HG03066 (cell line): ENCODE results near the gene HPX.

ENCODE experiments used
- ATAC-seq: cut with Tn5 transposase; IDR thresholded peaks from one replicate; pipeline ENCODE4 v1.9.1; 2021; ENCODE audit warnings: low read depth; ENCODE audit not compliant: unreplicated experiment

The HPX gene

GRCh38 chr11:6440906-6441358, at the start of gene HPX:
Gene HPX, minus strand, starts transcription at chr11:6440987. Its CDS starts 24 bp downstream, at chr11:6440963.
- no peak for ATAC-seq

DNA sequence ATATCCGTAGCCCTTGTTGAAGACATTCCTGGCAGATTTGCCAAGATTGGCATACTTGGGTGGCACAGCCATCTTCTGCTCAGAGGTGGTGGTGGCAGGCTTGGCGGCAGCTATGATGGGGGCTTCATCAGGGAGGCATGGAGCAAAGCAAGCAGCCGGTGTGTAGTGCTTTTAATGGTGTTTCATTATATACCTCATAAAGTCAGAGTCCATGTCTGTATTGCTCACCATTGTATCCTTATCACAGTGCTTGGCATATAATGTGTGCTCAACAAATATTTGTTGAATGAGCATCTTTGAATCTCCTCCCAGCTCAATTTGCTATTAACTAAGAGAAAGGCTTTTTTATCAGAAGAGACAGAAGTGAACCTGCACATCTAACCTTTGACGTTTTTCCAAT, 48.5 kb upstream of the HPX start:
- no peak for ATAC-seq

DNA sequence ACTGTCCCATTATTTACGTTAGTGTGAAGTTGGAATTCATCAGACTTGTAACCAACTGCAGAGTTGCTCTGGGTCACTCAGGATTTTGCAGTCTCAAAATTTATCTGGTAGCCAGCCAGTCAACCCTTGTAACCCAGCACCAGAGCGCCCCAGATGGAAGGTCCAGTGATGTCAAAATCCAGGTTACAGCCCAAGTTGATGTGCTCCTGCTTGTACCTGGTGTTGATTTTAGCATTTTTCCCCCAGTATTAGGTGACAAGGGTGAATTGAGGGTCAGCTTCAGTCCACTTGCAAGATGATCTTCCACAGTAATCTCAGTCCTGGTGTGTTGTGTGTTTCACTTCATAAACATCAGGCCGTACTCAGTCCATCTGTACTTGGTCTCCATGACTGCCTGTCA, 48.0 kb upstream of the HPX start:
- ATAC-seq: no peak

GRCh38 chr11:6488342-6488741, 47.6 kb upstream of the HPX start:
- no peak for ATAC-seq

DNA sequence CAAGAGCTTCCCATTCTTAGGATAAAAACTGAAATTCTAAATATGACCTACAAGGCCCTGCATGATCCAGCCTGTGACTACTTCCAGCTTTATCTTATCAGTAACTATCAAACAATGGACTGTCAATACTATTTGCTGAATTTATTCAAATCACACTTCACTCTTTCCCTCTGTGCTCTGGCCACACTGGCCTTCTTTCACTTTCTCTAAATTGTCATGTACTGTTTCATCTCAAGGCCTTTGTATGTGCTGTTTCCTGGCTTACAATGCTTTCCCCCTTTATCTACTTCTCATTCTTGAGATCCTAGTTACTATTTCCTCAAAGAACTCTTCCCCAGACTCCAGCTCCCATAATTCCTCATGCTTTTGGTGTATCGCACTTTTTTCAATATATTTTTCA, 46.2 kb upstream of the HPX start:
- no peak for ATAC-seq

DNA sequence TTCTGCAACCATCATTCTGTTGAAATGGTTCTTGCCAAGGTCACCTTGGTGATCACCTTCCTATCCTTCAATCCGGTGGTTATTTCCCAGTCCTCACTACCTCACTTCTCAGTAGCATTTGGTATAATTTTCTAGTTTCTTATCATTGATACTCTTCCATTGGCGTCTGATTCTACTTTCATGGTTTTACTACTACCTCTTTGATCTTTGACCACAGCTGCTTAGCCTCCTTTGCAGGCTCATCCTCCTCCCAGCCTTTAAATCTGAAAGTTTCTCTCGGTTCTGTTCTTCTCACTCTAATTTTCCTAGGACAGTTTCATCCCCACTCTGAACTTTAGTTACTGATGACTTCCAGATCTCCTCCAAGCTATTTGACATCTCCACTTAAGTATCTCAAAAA, 45.5 kb upstream of the HPX start:
- no peak for ATAC-seq

- no peak for ATAC-seq
Measured at GRCh38 chr11:6485661-6486060, 44.9 kb upstream of the HPX start.

DNA sequence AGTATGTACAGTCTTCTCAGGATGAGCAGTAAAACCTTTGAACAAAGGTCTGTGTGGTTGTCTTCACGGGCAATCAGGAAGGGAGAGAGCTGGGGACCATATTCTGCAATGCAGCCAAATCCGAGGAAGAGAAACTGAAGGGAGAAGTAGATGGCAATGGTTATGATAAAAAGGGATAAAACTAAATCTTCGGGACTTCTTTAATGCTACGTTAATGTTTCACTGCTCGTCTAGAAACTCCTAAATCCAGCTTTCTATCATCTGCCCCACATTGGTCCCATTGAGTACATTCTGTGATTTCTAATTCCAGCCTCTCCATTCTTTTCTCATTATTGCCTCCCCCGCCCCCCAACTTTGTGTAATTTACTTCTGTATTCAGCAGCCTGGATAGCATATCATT, 42.2 kb upstream of the HPX start:
- no peak for ATAC-seq

DNA sequence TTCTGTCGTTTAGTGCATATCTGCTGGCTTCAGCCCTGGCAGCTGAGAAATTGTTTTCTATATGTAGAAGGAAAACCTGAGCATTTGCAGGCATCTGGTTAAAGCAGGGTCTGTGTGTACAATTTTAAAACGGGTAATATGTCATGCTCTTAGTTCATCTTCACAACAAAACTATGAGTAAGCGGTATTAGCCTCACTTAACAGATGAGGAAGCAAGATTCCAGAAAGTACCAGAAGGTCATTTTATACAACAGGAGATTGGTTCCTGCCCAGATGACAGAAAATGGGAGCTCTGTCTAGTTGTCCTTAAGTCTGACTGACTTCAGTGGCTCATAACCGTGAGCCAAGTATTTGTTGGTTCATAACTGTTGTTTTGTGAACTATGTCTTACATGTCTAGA, 41.7 kb upstream of the HPX start:
- ATAC-seq: no peak

DNA sequence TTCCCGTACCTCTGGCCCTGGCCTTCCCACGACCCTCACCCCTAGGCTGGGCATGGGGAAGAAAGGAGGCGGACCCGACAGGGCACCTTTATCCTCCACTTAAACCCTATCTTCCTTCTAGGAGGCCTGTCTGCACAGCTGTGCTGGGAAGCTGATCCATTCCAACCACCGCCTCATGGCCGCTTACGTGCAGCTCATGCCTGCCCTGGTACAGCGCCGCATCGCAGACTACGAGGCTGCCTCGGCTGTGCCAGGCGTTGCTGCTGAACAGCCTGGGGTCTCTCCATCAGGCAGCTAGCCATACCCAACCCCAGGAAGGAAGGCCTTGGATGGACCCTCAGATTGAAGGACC, 41.1 kb upstream of the HPX start:
- peak; percentile 3 for ATAC-seq

GRCh38 chr11:6481012-6481923, 40.5 kb upstream of the HPX start, which contains the start of the genes ARFIP2 and TIMM10B:
Gene ARFIP2, minus strand, starts transcription at chr11:6481331. Its CDS starts 910 bp downstream, at chr11:6480421.
Gene TIMM10B, plus strand, starts transcription at chr11:6481501. Its CDS starts 16 bp downstream, at chr11:6481517.
- ATAC-seq: peak; percentile 99

- ATAC-seq: no peak
Measured at GRCh38 chr11:6480299-6480914, 39.6 kb upstream of the HPX start.

DNA sequence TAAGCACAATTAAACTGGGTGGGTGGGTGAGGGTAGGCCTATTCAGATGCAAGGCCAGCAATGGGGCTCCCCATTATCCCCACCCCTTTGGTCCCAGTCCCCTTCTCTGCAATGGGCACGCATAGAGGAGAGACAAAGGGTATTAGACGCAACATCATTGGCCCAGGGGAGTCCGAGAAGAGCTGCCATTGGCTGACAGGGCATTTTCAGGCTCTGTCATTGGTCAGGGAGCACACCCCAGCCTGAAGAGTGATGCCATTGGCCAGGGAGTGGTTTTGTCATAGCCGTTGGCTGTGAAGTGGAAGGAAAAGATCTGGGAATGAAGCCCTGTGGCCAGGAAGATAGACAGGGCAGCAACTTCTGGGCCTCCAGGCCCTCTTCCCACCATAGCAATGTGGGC, 35.8 kb upstream of the HPX start:
- no peak for ATAC-seq

DNA sequence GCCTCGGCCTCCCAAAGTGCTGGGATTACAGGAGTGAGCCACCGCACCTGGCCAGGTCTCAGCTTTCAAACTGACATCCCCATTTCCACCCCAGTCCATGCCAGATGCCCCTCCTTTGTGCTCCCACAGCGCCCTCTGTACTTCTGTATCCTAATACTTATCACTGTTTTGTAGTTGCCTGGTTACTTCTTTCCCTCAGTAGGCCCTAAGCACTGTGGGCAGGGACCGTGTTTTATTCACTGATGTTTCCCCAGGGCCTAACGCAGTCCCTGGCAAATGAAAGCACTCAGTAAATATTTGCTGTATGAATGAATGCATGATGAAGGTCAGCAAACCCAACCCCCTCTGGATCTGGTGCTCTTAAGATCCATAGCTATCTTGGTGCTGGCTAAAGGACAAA, 35.1 kb upstream of the HPX start:
- no peak for ATAC-seq

DNA sequence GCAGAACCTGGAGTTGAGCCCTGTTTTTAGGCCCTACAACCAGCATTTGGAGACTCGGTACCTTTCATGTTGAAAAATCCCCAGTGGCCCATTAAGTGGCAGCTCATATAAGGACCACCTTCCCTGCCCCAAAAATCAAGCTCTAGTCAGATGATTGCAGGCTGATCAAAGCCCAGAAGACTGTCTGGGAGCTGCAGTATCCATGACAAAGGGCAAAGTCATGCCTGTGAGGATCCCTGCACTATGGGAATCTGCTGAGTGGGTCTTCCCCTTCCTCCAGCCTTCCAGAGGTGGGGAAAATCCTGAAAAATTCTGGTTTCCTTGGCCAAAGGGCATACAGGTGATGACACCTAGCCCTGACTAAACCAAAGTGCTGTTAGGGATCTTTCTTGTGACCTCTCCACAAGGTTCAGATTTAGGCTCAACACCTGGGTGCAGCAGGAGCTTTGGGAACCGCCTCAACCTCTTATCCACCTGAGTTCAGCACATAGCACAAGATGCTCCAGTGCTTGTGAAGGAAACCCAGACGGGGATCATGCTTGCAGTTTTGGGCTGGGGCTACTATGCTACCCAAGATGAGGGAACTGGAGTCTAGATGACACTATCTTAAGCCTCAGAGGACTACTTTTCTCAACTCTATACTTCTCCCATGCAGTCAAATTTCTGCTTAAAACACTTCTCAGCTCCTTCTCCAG, 34.2 kb upstream of the HPX start:
- ATAC-seq: no peak

- ATAC-seq: no peak
Measured at GRCh38 chr11:6474413-6474792, 33.6 kb upstream of the HPX start.

GRCh38 chr11:6473451-6474412, 32.9 kb upstream of the HPX start, which contains the start of gene TRIM3:
Gene TRIM3, minus strand, starts transcription at chr11:6473941. Its CDS starts 8,246 bp downstream, at chr11:6465695.
- ATAC-seq: peak; percentile 59

DNA sequence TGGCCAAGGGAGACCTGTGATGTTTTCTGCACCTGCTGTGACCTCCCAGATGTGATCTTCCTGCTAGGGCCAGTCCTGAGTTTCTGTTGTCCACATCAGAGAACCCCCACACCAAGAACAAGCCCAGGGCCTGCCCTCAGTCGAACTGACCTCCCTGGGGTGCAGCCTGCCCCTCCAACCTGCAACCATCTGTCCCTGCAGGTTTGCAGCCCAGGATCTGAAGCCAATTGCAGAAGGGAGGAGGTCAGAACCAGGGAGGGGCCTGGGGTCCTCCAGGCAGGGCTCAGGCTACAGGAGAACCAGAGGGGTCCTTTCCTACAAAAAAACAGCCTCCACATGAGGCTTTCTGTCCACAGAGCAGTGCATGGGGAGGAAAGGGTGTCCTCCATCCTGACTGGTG, 32.1 kb upstream of the HPX start:
- ATAC-seq: no peak

DNA sequence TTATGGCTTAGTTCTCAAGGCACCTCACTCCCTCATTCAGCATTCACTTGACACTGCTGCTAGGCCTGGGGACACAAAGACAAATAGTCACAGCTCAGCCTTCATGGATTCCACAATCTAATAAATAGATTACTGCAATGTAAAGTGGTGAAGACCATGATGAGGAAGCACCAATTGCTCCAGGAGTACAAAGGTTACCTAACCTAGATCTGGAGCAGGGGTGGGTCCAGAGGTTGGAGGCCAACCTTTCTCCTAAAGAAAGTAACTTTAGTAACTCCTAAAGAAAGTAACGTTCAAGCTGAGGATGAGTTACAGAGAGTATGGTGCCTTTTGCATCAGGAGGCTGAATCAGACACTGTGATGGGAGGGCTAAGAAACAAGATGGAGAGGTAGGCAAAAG, 28.8 kb upstream of the HPX start:
- no peak for ATAC-seq
